NCI-H1105 (cell line): ENCODE results near the gene PPP6R1.

Experiments used
- DNase-seq: peaks from one replicate; lab custom pipeline; 2025; lab: John Stamatoyannopoulos, UW

PPP6R1 gene

GRCh38 chr19:55279770-55280643, 21.2 kb upstream of the PPP6R1 start, which contains the start of gene HSPBP1:
HSPBP1 (minus strand) TSS chr19:55280110; CDS start chr19:55279608, 502 bp downstream.
- peak; percentile 99 for DNase-seq

GRCh38 chr19:55279340-55279739, 20.5 kb upstream of the PPP6R1 start:
- no peak for DNase-seq

GRCh38 chr19:55278391-55279135, 19.7 kb upstream of the PPP6R1 start:
- no peak for DNase-seq

GRCh38 chr19:55277494-55277893, 18.7 kb upstream of the PPP6R1 start:
- no peak for DNase-seq

- DNase-seq, result no peak
These were observed 18.1 kb upstream of the PPP6R1 start for GRCh38 chr19:55276720-55277430.

- DNase-seq, result no peak
These were observed 17.3 kb upstream of the PPP6R1 start for GRCh38 chr19:55275851-55276719.

- DNase-seq, result peak; percentile 86
These were observed 15.3 kb upstream of the PPP6R1 start for GRCh38 chr19:55273978-55274707.

GRCh38 chr19:55272142-55272541, 13.3 kb upstream of the PPP6R1 start:
- no peak for DNase-seq

- no peak for DNase-seq
These were observed 11.5 kb upstream of the PPP6R1 start for GRCh38 chr19:55270172-55270942.

- no peak for DNase-seq
These were observed 10.5 kb upstream of the PPP6R1 start for GRCh38 chr19:55269299-55269698.

- no peak for DNase-seq
These were observed 8.0 kb upstream of the PPP6R1 start for GRCh38 chr19:55266840-55267239.

GRCh38 chr19:55266404-55266803, 7.6 kb upstream of the PPP6R1 start:
- no peak for DNase-seq

GRCh38 chr19:55265723-55266386, 7.0 kb upstream of the PPP6R1 start:
- DNase-seq, result no peak

GRCh38 chr19:55265173-55265572, 6.4 kb upstream of the PPP6R1 start:
- no peak for DNase-seq

- DNase-seq, result no peak
These were observed 5.7 kb upstream of the PPP6R1 start for GRCh38 chr19:55264531-55264930.

GRCh38 chr19:55262359-55262758, 3.5 kb upstream of the PPP6R1 start:
- DNase-seq, result no peak

GRCh38 chr19:55261671-55262126, 2.9 kb upstream of the PPP6R1 start:
- DNase-seq, result no peak

GRCh38 chr19:55259540-55260210, 858 bp upstream of the PPP6R1 start:
- no peak for DNase-seq

- no peak for DNase-seq
These were observed 365 bp downstream of the PPP6R1 start for GRCh38 chr19:55258476-55258827.
